Hepatocyte (in vitro differentiated cells): ENCODE results near the gene RNF125. TPM values are rescaled to one million over a fixed set of nuclear protein-coding genes. Genes with fewer than 3 reads are reported as not detected.
"Not testable (repeated sequence)": the region's sequence is repeated elsewhere in the genome, so short reads cannot be mapped to it uniquely, and the experiment has no call there.

Experiments used
- DNase-seq: peaks from one replicate; pipeline ENCODE4 v3.0.0-alpha.2; 2016; ENCODE audit warnings: low spot score
- H2AFZ ChIP-seq: fragments of 200-600 bp; sonication (generic); 2 replicates; pipeline ENCODE4 v1.6.0; 2016; ENCODE audit warnings: antibody characterized with exemption, mild to moderate bottlenecking
- H3K27ac ChIP-seq: fragments of 200-600 bp; sonication (generic); 2 replicates; pipeline ENCODE4 v1.5.1; 2016; ENCODE audit warnings: mild to moderate bottlenecking
- H3K27me3 ChIP-seq: fragments of 200-600 bp; sonication (generic); 2 replicates; pipeline ENCODE4 v1.6.1; 2016
- H3K36me3 ChIP-seq: fragments of 200-600 bp; sonication (generic); replicated peaks from 2 replicates; pipeline ENCODE4 v1.5.1; 2016; ENCODE audit warnings: low read depth; ENCODE audit not compliant: insufficient read depth
- H3K4me1 ChIP-seq: fragments of 200-600 bp; sonication (generic); 2 replicates; pipeline ENCODE4 v1.5.1; 2016; ENCODE audit warnings: mild to moderate bottlenecking, moderate library complexity; ENCODE audit not compliant: insufficient read depth
- H3K4me2 ChIP-seq: fragments of 200-600 bp; sonication (generic); 2 replicates; pipeline ENCODE4 v1.6.0; 2016
- H3K4me3 ChIP-seq: fragments of 200-600 bp; sonication (generic); 2 replicates; pipeline ENCODE4 v1.5.1; 2016; ENCODE audit warnings: mild to moderate bottlenecking
- H3K79me2 ChIP-seq: fragments of 200-600 bp; sonication (generic); 2 replicates; pipeline ENCODE4 v1.6.0; 2017; ENCODE audit warnings: mild to moderate bottlenecking
- H3K9me2 ChIP-seq: fragments of 200-600 bp; sonication (generic); replicated peaks from 2 replicates; pipeline ENCODE4 v1.6.0; 2017; ENCODE audit warnings: mild to moderate bottlenecking; ENCODE audit not compliant: insufficient read depth
- H3K9me3 ChIP-seq: fragments of 200-600 bp; sonication (generic); 2 replicates; pipeline ENCODE4 v1.5.1; 2016; ENCODE audit warnings: low read depth, mild to moderate bottlenecking
- H4K20me1 ChIP-seq: fragments of 200-600 bp; sonication (generic); 2 replicates; pipeline ENCODE4 v1.6.0; 2016; ENCODE audit warnings: mild to moderate bottlenecking; ENCODE audit not compliant: insufficient read depth, poor library complexity, severe bottlenecking
- CTCF ChIP-seq: fragments of 200-600 bp; sonication (generic); IDR thresholded peaks from 2 replicates; pipeline ENCODE4 v1.5.1; 2016; ENCODE audit warnings: antibody characterized with exemption, mild to moderate bottlenecking; ENCODE audit not compliant: poor library complexity
- EZH2 ChIP-seq: fragments of 200-600 bp; sonication (generic); IDR thresholded peaks from 2 replicates; pipeline ENCODE4 v1.6.1; 2016; ENCODE audit warnings: antibody characterized with exemption, mild to moderate bottlenecking, borderline replicate concordance
- EZH2phosphoT487 ChIP-seq: fragments of 200-600 bp; sonication (generic); IDR thresholded peaks from one replicate; pipeline ENCODE4 v1.6.1; 2018; ENCODE audit warnings: antibody characterized with exemption, mild to moderate bottlenecking, low read depth, moderate library complexity; ENCODE audit not compliant: unreplicated experiment, severe bottlenecking
- WGBS: methylation state at CpG from one replicate; pipeline ENCODE4 v1.1.6; 2016; ENCODE audit warnings: low lambda C conversion rate; ENCODE audit errors: missing lambda C conversion rate; 5-methylcytosine and 5-hydroxymethylcytosine counted together
- polyA plus RNA-seq: library from polyadenylated mRNA; unstranded; fragments of >200 nt; fragmentation: Nextera tagmentation; extraction: Ambion mirVana; gene quantifications from 2 replicates; pipeline ENCODE4 v1.2.1, GENCODE V29; 2016
- total RNA-seq: library from RNA; depleted of rRNA; stranded (reverse); fragments of >200 nt; gene quantifications from 2 replicates; pipeline ENCODE4 v1.2.3, GENCODE V29; 2014

The RNF125 gene
- total and polyA plus RNA-seq, 2 experiments from 2014 or later = 0.64 to 1.1 TPM

- H3K9me3 ChIP-seq = no peaks in the 10 kb centered on the region
Measured at GRCh38 chr18:32078845-32079244, 60.2 kb downstream of the RNF125 start.

GRCh38 chr18:32081881-32082280, 63.3 kb downstream of the RNF125 start:
- H3K79me2 ChIP-seq = no peaks in the 10 kb centered on the region
- no peak for DNase-seq
- H3K27ac ChIP-seq = no peak overlapping the region
- no peaks in the 10 kb centered on the region for H3K9me2 ChIP-seq
- TF ChIP-seq CTCF (no peak), EZH2 (no peak), EZH2phosphoT487 (no peak)
- no peak overlapping the region for H3K4me2 ChIP-seq
- H2AFZ ChIP-seq = no peak overlapping the region
- no peaks in the 10 kb centered on the region for H3K27me3 ChIP-seq
- no peaks in the 10 kb centered on the region for H4K20me1 ChIP-seq
- H3K4me1 ChIP-seq = no peaks in the 10 kb centered on the region
- 64% methylated on average over 1 of the region's 1 CpG for WGBS
- H3K36me3 ChIP-seq = no peaks in the 10 kb centered on the region
- H3K4me3 ChIP-seq = no peak overlapping the region
- no peaks in the 10 kb centered on the region for H3K9me3 ChIP-seq

More at GRCh38 chr18:32078845-32079244, 60.2 kb downstream of the RNF125 start:
- no peaks in the 10 kb centered on the region for H4K20me1 ChIP-seq
- no peak overlapping the region for H3K27ac ChIP-seq
- H3K27me3 ChIP-seq = no peaks in the 10 kb centered on the region
- H3K9me2 ChIP-seq = no peaks in the 10 kb centered on the region
- DNase-seq = no peak
- no peak overlapping the region for H3K4me2 ChIP-seq
- H2AFZ ChIP-seq = no peak overlapping the region
- no peaks in the 10 kb centered on the region for H3K79me2 ChIP-seq
- no peaks in the 10 kb centered on the region for H3K36me3 ChIP-seq
- H3K4me1 ChIP-seq = no peaks in the 10 kb centered on the region
- 85% methylated on average over 2 of the region's 2 CpGs for WGBS
- H3K4me3 ChIP-seq = no peak overlapping the region
- TF ChIP-seq EZH2 (no peak), CTCF (no peak), EZH2phosphoT487 (no peak)

GRCh38 chr18:32083781-32084180, 65.2 kb downstream of the RNF125 start:
- Histone ChIP-seq H3K27ac (no peak overlapping the region), H3K9me3 (no peaks in the 10 kb centered on the region), H3K4me1 (no peaks in the 10 kb centered on the region), H3K27me3 (no peaks in the 10 kb centered on the region), H2AFZ (no peak overlapping the region), H3K4me2 (no peak overlapping the region), H3K79me2 (no peaks in the 10 kb centered on the region), H3K4me3 (no peak overlapping the region), H4K20me1 (no peaks in the 10 kb centered on the region), H3K36me3 (no peaks in the 10 kb centered on the region), H3K9me2 (no peaks in the 10 kb centered on the region)
- WGBS = 98% methylated on average over 8 of the region's 8 CpGs
- DNase-seq = no peak
- no peak for TF ChIP-seq EZH2phosphoT487
- no peak for TF ChIP-seq EZH2
- TF ChIP-seq CTCF = no peak

- no peak for TF ChIP-seq CTCF
- TF ChIP-seq EZH2 = no peak
- no peak for TF ChIP-seq EZH2phosphoT487
- no peak overlapping the region for H3K4me2 ChIP-seq
- no peaks in the 10 kb centered on the region for H3K4me1 ChIP-seq
- no peak overlapping the region for H3K27ac ChIP-seq
- WGBS = 94% methylated on average over 6 of the region's 6 CpGs
- no peak overlapping the region for H2AFZ ChIP-seq
- H3K9me2 ChIP-seq = no peaks in the 10 kb centered on the region
- H3K4me3 ChIP-seq = no peak overlapping the region
- no peaks in the 10 kb centered on the region for H3K79me2 ChIP-seq
- no peaks in the 10 kb centered on the region for H3K36me3 ChIP-seq
- H3K27me3 ChIP-seq = no peaks in the 10 kb centered on the region
- H4K20me1 ChIP-seq = no peaks in the 10 kb centered on the region
- no peaks in the 10 kb centered on the region for H3K9me3 ChIP-seq
- DNase-seq = no peak
Measured at GRCh38 chr18:32086881-32087280, 68.3 kb downstream of the RNF125 start.

- not testable (repeated sequence) for H3K4me1 ChIP-seq, H3K4me3 ChIP-seq, DNase-seq, H3K36me3 ChIP-seq, H3K4me2 ChIP-seq, H4K20me1 ChIP-seq, H3K9me2 ChIP-seq, H3K9me3 ChIP-seq, H3K27ac ChIP-seq, H3K27me3 ChIP-seq
- H2AFZ ChIP-seq = peak overlapping the region; percentile 78
- WGBS = 97% methylated on average over 16 of the region's 16 CpGs
- H3K79me2 ChIP-seq = peaks cover 28% of the 10 kb centered on the region
Measured at GRCh38 chr18:32090831-32091230, 72.2 kb downstream of the RNF125 start.
